ENCODE results near the gene SCAF4. TPM values are rescaled to one million over a fixed set of nuclear protein-coding genes. Genes with fewer than 3 reads are reported as not detected.
A peak's percentile ranks its signal among the peaks of the same experiment; 100 is the strongest.

SCAF4 gene
- total and polyA plus RNA-seq, 10 of the 15 experiments (the other 5 are each of a cell fraction or from before 2014, with no cell fraction given), result 4.3 to 49.3 (median 16.0) TPM

DNA sequence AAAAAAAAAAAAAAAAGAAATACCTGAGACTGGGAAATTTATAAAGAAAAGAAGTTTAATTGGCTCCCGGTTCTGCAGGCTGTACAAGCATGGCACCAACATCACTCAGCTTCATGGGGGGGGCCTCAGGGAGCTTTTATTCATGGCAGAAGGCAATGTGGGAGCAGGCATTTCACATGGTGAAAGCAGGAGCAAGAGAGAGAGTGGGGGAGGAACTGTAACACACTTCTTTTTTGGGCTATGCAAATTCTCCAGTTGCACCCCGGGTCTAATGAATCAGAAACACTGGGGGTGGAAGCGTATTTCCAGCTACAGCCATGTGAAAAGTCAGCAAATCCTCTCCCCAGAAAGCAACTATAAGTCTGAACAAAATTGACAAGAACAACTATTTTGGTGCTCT is 84.3 kb downstream of the SCAF4 start:
- RAD21 ChIA-PET (ENCODE audit: unreplicated experiment), result interaction anchor here (0.6 kb wide), 1 partner anchor 19 kb away, joined by 3 read pairs; no protein-coding TSS in a partner anchor
- SMC1A ChIA-PET (ENCODE audit: uncharacterized antibody, unreplicated experiment), result no interaction called here
- H3K4me2 ChIP-seq (ENCODE audit: control insufficient read depth, insufficient read depth), result peak overlapping the region; percentile 78
- peaks cover 7% of the 10 kb centered on the region for H3K4me1 ChIP-seq (ENCODE audit: control insufficient read depth, insufficient read depth, low read length)
- intact Hi-C loops (cut with micrococcal nuclease; ENCODE audit: unreplicated experiment), result no loop called here
- H3K27me3 ChIP-seq (replicated peaks in 1 of 2; ENCODE audit: control insufficient read depth in 2 of 2, insufficient read depth in 2 of 2, low read length in 1 of 2), result no peaks in the 10 kb centered on the region
- TF ChIP-seq IRF4 (IDR thresholded peaks at IDR 0.05; ENCODE audit: low read depth, low read length) (no peak), MTA3 (IDR thresholded peaks at IDR 0.05; ENCODE audit: borderline replicate concordance, low read length) (no peak), RBBP5 (conservative IDR thresholded peaks at IDR 0.05) (no peak), MEF2A (IDR thresholded peaks at IDR 0.05; ENCODE audit: insufficient read depth, low read depth, low read length) (peak; percentile 65; the same call in 1 of the 2 replicates), ZNF384 (IDR thresholded peaks at IDR 0.05; ENCODE audit: borderline replicate concordance, low read depth, low read length) (0 out of 2 replicates have a peak, but pooled peaks have one; percentile 8), ZNF24 (IDR thresholded peaks at IDR 0.05) (no peak), CREM (IDR thresholded peaks at IDR 0.05; ENCODE audit: low read depth) (no peak), CHD2 (IDR thresholded peaks at IDR 0.05; ENCODE audit: borderline replicate concordance, low read depth, low read length) (no peak), SPI1 (IDR thresholded peaks at IDR 0.05; ENCODE audit: borderline replicate concordance, insufficient read depth, low read depth, low read length) (0 out of 2 replicates have a peak, but pooled peaks have one; percentile 25), BRCA1 (IDR thresholded peaks at IDR 0.05; ENCODE audit: low read depth, low read length) (no peak), SIX5 (IDR thresholded peaks at IDR 0.05; ENCODE audit: low read depth, low read length, severe bottlenecking) (no peak), ATF7 (IDR thresholded peaks at IDR 0.05; ENCODE audit: low read depth) (no peak), POU2F2 (IDR thresholded peaks at IDR 0.05; ENCODE audit: borderline replicate concordance, low read depth, low read length) (peak; percentile 90; the same call in 2 of the 3 replicates), NR2C2 (IDR thresholded peaks at IDR 0.05; ENCODE audit: borderline replicate concordance, control insufficient read depth, insufficient read length, low read depth) (no peak), BHLHE40 (IDR thresholded peaks at IDR 0.05; ENCODE audit: borderline replicate concordance in 1 of 2, low read depth in 2 of 2, low read length in 1 of 2) (no peak), ZNF217 (IDR thresholded peaks at IDR 0.05) (no peak)
- TF ChIP-seq, protein P1, sequence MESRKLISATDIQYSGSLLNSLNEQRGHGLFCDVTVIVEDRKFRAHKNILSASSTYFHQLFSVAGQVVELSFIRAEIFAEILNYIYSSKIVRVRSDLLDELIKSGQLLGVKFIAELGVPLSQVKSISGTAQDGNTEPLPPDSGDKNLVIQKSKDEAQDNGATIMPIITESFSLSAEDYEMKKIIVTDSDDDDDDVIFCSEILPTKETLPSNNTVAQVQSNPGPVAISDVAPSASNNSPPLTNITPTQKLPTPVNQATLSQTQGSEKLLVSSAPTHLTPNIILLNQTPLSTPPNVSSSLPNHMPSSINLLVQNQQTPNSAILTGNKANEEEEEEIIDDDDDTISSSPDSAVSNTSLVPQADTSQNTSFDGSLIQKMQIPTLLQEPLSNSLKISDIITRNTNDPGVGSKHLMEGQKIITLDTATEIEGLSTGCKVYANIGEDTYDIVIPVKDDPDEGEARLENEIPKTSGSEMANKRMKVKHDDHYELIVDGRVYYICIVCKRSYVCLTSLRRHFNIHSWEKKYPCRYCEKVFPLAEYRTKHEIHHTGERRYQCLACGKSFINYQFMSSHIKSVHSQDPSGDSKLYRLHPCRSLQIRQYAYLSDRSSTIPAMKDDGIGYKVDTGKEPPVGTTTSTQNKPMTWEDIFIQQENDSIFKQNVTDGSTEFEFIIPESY (IDR thresholded peaks at IDR 0.05), result no peak
- no peak overlapping the region for H3K9ac ChIP-seq (ENCODE audit: control insufficient read depth, insufficient read depth, low read length)
- peak; percentile 67 for ATAC-seq
- no peaks in the 10 kb centered on the region for H4K20me1 ChIP-seq (ENCODE audit: control insufficient read depth, insufficient read depth)
- peak; percentile 42 for DNase-seq (ENCODE audit: low read depth, low spot score)
- WGBS (ENCODE audit: insufficient coverage, insufficient replicate concordance, low lambda C conversion rate, missing lambda C conversion rate), result 0% methylated on average over 3 of the region's 3 CpGs
- H2AFZ ChIP-seq (ENCODE audit: control insufficient read depth, low read depth, low read length), result peak overlapping the region; percentile 29
- no peaks in the 10 kb centered on the region; the same call in 1 of the 3 replicates for H3K9me3 ChIP-seq (replicated peaks; ENCODE audit: control insufficient read depth, insufficient read depth, low read length)
- peak overlapping the region; percentile 13; the same call in 1 of the 2 replicates for H3K27ac ChIP-seq (ENCODE audit: control insufficient read depth, insufficient read depth)
- H3K79me2 ChIP-seq (ENCODE audit: control insufficient read depth, insufficient read depth, low read length), result no peaks in the 10 kb centered on the region
- in situ Hi-C loops (cut with MboI), result no loop called here
- BruUV-seq (replicated peaks), result no TSS peak
- CTCF ChIA-PET, result no interaction called here
- FAIRE-seq, result peak; percentile 87
- H3K4me3 ChIP-seq, result 0 out of 2 replicates have a peak overlapping the region, but pooled peaks have one; percentile 14
- H3K36me3 ChIP-seq (ENCODE audit: control insufficient read depth in 2 of 2, insufficient read depth in 2 of 2, low read length in 1 of 2), result no peaks in the 10 kb centered on the region
- POLR2A ChIA-PET, result no interaction called here
